ENCODE measurements around the gene CRTAP. TPM values are rescaled to one million over a fixed set of nuclear protein-coding genes. Genes with fewer than 3 reads are reported as not detected.
"Not testable (repeated sequence)": the region's sequence is repeated elsewhere in the genome, so short reads cannot be mapped to it uniquely, and the experiment has no call there.

Gene CRTAP
- total RNA-seq, 1 donor from 2014 or later: 147 TPM

DNA sequence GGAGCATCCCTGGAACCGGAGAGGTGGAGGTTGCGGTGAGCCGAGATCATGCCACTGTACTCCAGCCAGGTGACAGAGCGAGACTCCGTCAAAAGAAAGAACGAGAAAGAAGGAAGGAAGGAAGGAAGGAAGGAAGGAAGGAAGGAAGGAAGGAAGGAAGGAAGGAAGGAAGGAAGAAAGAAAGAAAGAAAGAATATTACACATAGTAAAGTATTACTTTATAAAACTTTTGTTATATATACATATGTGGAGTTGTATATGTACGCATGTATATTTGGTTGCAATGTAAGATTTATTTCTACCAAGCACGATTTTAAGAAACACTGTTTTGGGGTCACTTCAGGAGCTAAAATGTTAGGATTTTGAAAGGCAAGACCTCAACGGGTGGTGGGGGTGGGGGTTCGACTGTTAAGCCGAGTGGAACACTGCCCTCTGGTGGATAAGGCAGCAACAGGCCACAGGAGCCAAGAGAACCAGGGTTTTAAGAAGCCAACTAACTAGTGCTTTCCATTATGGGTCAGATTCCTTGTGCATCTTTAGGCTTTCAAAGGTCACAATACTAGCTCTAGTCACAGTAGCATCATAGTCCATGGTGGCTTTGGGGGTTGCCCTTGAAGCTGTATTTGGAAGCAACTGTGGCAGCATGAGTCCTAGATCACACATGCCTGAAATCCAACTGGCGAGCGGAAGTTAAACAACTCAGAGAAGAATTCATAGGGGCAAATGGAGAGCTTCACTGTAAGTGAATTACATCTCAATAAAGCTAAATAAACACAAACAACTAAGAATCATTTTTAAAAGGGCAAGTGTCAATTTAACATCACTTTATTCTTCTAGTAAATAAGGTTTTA, 39.4 kb upstream of the CRTAP start:
- Mint-ChIP-seq H3K4me3 (no peak overlapping the region), H3K4me1 (peaks cover 6% of the 10 kb centered on the region), H3K36me3 (ENCODE audit: low read depth) (peaks cover 2% of the 10 kb centered on the region), H3K27me3 (ENCODE audit: low read depth) (no peaks in the 10 kb centered on the region), H3K9me3 (no peaks in the 10 kb centered on the region), H3K27ac (ENCODE audit: unreplicated experiment) (no peak overlapping the region)
- peak; percentile 69 for DNase-seq (ENCODE audit: low read depth, low spot score)
- TF ChIP-seq, protein P1, sequence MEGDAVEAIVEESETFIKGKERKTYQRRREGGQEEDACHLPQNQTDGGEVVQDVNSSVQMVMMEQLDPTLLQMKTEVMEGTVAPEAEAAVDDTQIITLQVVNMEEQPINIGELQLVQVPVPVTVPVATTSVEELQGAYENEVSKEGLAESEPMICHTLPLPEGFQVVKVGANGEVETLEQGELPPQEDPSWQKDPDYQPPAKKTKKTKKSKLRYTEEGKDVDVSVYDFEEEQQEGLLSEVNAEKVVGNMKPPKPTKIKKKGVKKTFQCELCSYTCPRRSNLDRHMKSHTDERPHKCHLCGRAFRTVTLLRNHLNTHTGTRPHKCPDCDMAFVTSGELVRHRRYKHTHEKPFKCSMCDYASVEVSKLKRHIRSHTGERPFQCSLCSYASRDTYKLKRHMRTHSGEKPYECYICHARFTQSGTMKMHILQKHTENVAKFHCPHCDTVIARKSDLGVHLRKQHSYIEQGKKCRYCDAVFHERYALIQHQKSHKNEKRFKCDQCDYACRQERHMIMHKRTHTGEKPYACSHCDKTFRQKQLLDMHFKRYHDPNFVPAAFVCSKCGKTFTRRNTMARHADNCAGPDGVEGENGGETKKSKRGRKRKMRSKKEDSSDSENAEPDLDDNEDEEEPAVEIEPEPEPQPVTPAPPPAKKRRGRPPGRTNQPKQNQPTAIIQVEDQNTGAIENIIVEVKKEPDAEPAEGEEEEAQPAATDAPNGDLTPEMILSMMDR (conservative IDR thresholded peaks at IDR 0.05): peak; percentile 90

DNA sequence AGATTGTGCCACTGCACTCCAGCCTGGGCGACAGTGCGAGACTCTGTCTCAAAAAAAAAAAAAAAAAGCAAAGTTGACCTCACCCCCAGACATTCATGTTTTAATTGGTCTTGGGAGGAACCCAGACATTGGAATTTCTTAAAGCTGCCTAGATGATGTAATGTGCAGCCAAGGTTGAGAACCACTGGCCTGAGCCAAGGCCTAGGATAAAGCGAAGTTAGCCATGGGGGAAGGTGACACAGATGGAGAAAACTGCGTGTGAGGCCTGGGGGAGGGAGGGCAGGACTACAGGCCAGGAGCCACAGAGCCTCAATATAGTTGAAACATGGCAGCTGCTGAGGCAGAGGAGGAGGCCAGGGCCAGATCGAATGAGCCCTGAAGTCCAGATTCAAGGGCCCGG, 37.8 kb upstream of the CRTAP start:
- Mint-ChIP-seq H3K9me3 (no peaks in the 10 kb centered on the region), H3K4me1 (no peaks in the 10 kb centered on the region)

GRCh38 chr3:33076952-33077351, 36.9 kb upstream of the CRTAP start:
- no peaks in the 10 kb centered on the region for H3K27me3 Mint-ChIP-seq (ENCODE audit: low read depth)
- TF ChIP-seq, protein P1 (conservative IDR thresholded peaks at IDR 0.05): no peak
- H3K9me3 Mint-ChIP-seq: no peaks in the 10 kb centered on the region

More for the DNA sequence above, 37.8 kb upstream of the CRTAP start:
- no peak for DNase-seq (ENCODE audit: low read depth, low spot score)
- H3K27me3 Mint-ChIP-seq (ENCODE audit: low read depth): no peaks in the 10 kb centered on the region
- peaks cover 2% of the 10 kb centered on the region for H3K36me3 Mint-ChIP-seq (ENCODE audit: low read depth)
- TF ChIP-seq, protein P1 (conservative IDR thresholded peaks at IDR 0.05): no peak
- H3K27ac Mint-ChIP-seq (ENCODE audit: unreplicated experiment): no peak overlapping the region
- no peak overlapping the region for H3K4me3 Mint-ChIP-seq

DNA sequence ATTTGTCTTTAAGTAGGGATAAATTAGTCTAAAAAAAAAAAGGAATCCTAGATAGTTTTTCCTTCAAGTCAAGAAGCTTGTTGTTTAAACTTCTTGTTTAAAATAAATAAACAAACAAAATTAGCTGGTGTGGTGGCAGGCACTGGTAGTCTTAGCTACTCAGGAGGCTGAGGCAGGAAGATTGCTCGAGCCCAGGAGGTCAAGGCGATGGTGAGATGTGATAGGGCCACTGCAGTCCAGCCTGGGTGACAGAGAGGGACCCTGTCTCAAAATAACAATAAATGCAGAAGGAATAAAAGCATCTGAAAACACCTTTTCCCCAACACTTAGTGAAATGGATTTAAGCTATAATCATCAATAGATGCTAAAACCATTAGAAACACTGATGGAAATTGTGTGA, 35.8 kb upstream of the CRTAP start:
- DNase-seq (ENCODE audit: low read depth, low spot score): no peak
- no peaks in the 10 kb centered on the region for H3K27me3 Mint-ChIP-seq (ENCODE audit: low read depth)
- no peak overlapping the region for H3K27ac Mint-ChIP-seq (ENCODE audit: unreplicated experiment)
- H3K4me1 Mint-ChIP-seq: no peaks in the 10 kb centered on the region
- no peaks in the 10 kb centered on the region for H3K9me3 Mint-ChIP-seq
- TF ChIP-seq, protein P1 (conservative IDR thresholded peaks at IDR 0.05): no peak
- H3K4me3 Mint-ChIP-seq: no peak overlapping the region
- H3K36me3 Mint-ChIP-seq (ENCODE audit: low read depth): peaks cover 2% of the 10 kb centered on the region

More at GRCh38 chr3:33076952-33077351, 36.9 kb upstream of the CRTAP start:
- H3K4me1 Mint-ChIP-seq: no peaks in the 10 kb centered on the region
- no peak for DNase-seq (ENCODE audit: low read depth, low spot score)
- H3K36me3 Mint-ChIP-seq (ENCODE audit: low read depth): peaks cover 2% of the 10 kb centered on the region
- H3K4me3 Mint-ChIP-seq: no peak overlapping the region
- H3K27ac Mint-ChIP-seq (ENCODE audit: unreplicated experiment): no peak overlapping the region

GRCh38 chr3:33079813-33080212, 34.0 kb upstream of the CRTAP start:
- not testable (repeated sequence) for H3K9me3 Mint-ChIP-seq; H3K4me3 Mint-ChIP-seq; H3K27me3 Mint-ChIP-seq (ENCODE audit: low read depth); H3K4me1 Mint-ChIP-seq; H3K27ac Mint-ChIP-seq (ENCODE audit: unreplicated experiment); DNase-seq (ENCODE audit: low read depth, low spot score); H3K36me3 Mint-ChIP-seq (ENCODE audit: low read depth)

DNA sequence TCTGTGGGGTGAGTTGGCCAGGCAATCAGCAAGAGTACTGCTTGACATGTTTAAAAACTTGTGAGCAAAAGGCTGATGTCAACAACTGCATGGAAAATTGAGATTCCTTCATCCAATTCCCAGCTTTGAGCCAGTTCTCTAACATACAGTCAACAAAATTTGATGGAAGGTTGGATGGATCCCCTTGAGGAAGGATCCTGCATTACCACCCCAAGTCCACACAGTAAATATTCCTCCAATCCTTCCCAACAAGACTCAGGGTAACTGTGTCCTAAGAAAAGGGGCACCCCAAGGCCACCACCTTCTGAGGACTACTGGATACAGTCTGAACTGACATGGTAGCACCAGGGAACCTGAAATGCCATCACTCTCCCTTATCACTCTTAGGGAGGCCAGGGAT, 32.0 kb upstream of the CRTAP start:
- Mint-ChIP-seq H3K4me1 (peaks cover 5% of the 10 kb centered on the region), H3K27me3 (ENCODE audit: low read depth) (no peaks in the 10 kb centered on the region), H3K9me3 (no peaks in the 10 kb centered on the region), H3K4me3 (no peak overlapping the region), H3K36me3 (ENCODE audit: low read depth) (no peaks in the 10 kb centered on the region), H3K27ac (ENCODE audit: unreplicated experiment) (no peak overlapping the region)
- no peak for DNase-seq (ENCODE audit: low read depth, low spot score)
- TF ChIP-seq, protein P1 (conservative IDR thresholded peaks at IDR 0.05): no peak
